ENCODE measurements around the gene MSL2.
"Not testable (repeated sequence)": the region's sequence is repeated elsewhere in the genome, so short reads cannot be mapped to it uniquely, and the experiment has no call there.

The MSL2 gene

DNA sequence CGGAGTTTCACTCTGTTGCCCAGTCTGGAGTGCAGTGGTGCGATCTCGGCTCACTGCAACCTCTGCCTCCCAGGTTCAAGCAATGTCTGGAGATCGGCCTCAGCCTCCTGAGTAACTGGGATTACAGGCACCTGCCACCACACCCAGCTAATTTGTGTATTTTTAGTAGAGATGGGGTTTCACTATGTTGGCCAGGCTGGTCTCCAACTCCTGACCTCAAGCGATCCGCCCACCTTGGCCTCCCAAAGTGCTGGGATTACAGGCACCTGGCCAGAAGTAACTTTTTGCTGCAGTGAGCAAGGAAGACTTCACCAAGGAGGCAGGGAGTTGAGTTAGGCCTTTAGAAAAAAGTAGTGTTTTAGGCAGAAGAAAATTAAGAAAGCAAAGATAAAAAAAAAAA, 3.9 kb downstream of the MSL2 start:
- 89 to 91% methylated on average over 4 to 5 of the region's 6 CpGs for WGBS, 2 experiments (ENCODE audit: insufficient coverage in 2 of 2)
- H3K9me3 ChIP-seq (ENCODE audit: control insufficient read depth, low read length); H3K4me1 ChIP-seq (ENCODE audit: control insufficient read depth, insufficient read depth, low read length, poor library complexity, severe bottlenecking); H3K27ac ChIP-seq (ENCODE audit: low read depth, low read length, severe bottlenecking): not testable (repeated sequence)
- Histone ChIP-seq H3K36me3 (ENCODE audit: control insufficient read depth, insufficient read depth, low read length) (peaks cover 16% of the 10 kb centered on the region), H3K4me3 (ENCODE audit: extremely low read depth, insufficient read depth, low read length, poor library complexity, severe bottlenecking) (peak overlapping the region; percentile 87)

DNA sequence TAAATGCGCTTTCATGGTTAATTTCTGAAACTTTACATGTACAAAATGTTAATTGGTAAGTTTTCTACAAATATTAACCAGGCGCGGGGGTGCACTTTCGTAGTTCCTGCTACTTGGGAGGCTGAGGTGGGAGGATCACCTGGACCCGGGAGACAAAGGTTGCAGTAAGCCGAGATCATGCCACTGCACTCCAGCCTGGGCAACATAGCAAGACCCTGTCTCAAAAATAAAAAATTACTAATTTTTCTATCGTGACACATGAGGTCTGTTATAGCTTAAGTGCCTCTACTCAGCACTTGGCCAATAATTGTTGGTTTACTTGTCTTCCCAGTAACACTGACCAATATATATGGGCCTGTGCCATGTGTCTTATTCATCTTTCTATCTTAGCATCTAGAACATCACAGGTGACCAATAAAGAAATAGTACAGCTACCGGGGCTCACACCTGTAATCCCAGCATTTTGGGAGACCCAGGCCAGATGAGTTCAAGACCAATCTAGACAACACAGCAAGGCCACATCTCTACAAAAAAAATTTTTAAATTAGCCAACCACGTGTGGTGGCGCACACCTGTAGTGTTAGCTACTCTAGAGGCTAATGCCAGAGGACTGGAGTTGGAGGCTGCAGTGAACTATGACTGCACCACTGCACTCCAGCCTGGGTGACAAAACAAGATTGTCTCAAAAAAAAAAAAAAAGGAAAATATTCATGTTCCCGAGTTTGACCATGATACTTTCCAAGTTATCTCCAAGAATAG, 6.1 kb downstream of the MSL2 start:
- 90 to 92% methylated on average over 3 to 8 of the region's 11 CpGs for WGBS, 2 experiments (ENCODE audit: insufficient coverage in 2 of 2)
- Histone ChIP-seq H3K36me3 (ENCODE audit: control insufficient read depth, insufficient read depth, low read length) (peaks cover 16% of the 10 kb centered on the region), H3K4me3 (ENCODE audit: extremely low read depth, insufficient read depth, low read length, poor library complexity, severe bottlenecking) (no peak overlapping the region), H3K27ac (ENCODE audit: low read depth, low read length, severe bottlenecking) (no peak overlapping the region), H3K4me1 (ENCODE audit: control insufficient read depth, insufficient read depth, low read length, poor library complexity, severe bottlenecking) (peaks cover 11% of the 10 kb centered on the region), H3K9me3 (ENCODE audit: control insufficient read depth, low read length) (no peaks in the 10 kb centered on the region)

DNA sequence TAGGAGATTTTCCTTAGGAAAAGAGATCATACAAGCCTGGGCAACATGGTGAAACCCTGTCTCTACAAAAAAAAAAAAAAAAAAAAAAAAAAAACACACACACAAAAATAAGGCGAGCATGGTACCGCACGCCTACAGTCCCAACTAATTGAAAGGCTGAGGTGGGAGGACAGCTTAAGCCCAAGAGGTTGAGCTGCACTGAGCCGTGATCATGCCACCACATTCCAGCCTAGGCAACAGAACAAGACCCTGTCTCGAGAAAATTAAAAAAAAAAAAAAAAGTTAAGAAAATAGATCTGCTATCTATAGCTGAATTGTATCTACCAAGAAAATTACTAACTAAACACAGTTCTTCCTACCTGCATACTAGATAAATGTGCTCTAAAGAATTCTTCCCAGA, 7.1 kb downstream of the MSL2 start:
- H3K36me3 ChIP-seq (ENCODE audit: control insufficient read depth, insufficient read depth, low read length), result peaks cover 12% of the 10 kb centered on the region
- H3K27ac ChIP-seq (ENCODE audit: low read depth, low read length, severe bottlenecking), result no peak overlapping the region
- no CpG with 5 or more reads among the region's 5 CpGs for WGBS, 2 experiments (ENCODE audit: insufficient coverage in 2 of 2)
- H3K4me3 ChIP-seq (ENCODE audit: extremely low read depth, insufficient read depth, low read length, poor library complexity, severe bottlenecking), result no peak overlapping the region
- H3K4me1 ChIP-seq (ENCODE audit: control insufficient read depth, insufficient read depth, low read length, poor library complexity, severe bottlenecking), result peaks cover 11% of the 10 kb centered on the region
- no peaks in the 10 kb centered on the region for H3K9me3 ChIP-seq (ENCODE audit: control insufficient read depth, low read length)

DNA sequence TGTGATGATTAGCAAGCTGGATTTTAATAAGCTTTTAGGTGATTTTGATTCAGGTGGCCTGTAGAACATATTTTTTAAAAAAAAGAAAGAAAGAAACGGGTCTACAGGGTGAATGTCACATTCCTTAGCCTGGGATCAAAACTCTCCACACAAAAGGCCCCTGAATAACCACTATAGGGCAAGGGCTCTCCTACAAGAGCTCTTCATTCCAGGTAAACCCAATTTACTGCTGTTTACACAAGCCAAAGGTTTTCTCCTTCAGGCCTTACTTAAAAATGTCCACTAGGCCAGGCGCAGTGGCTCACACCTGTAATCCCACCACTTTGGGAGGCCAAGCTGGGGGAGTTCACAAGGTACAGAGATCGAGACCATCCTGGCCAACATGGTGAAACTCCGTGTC, 8.3 kb downstream of the MSL2 start:
- no peak overlapping the region for H3K27ac ChIP-seq (ENCODE audit: low read depth, low read length, severe bottlenecking)
- peaks cover 12% of the 10 kb centered on the region for H3K36me3 ChIP-seq (ENCODE audit: control insufficient read depth, insufficient read depth, low read length)
- no peaks in the 10 kb centered on the region for H3K9me3 ChIP-seq (ENCODE audit: control insufficient read depth, low read length)
- peaks cover 11% of the 10 kb centered on the region for H3K4me1 ChIP-seq (ENCODE audit: control insufficient read depth, insufficient read depth, low read length, poor library complexity, severe bottlenecking)
- WGBS, 2 experiments (ENCODE audit: insufficient coverage in 2 of 2), result 79 to 89% methylated on average over 3 of the region's 4 CpGs
- H3K4me3 ChIP-seq (ENCODE audit: extremely low read depth, insufficient read depth, low read length, poor library complexity, severe bottlenecking), result no peak overlapping the region

DNA sequence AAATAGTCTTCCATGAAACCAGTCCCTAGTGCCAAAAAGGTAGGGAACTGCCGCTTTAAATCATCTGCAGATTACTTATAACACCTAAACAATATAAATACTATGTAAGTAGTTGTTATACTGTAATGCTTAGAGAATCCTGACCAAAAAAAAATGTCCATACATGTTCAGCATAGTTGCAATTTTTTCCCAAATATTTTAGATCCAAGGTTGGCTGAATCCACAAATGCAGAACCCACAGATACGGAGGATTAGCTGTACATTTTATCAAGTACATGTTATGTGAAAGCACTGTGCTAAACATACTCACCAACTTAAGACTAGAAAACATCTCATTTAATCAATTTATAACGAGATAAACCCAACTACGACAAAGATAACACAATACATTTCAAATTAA, 9.3 kb downstream of the MSL2 start:
- 88 to 100% methylated on average over 2 of the region's 4 CpGs for WGBS, 2 experiments (ENCODE audit: insufficient coverage in 2 of 2)
- H3K9me3 ChIP-seq (ENCODE audit: control insufficient read depth, low read length), result no peaks in the 10 kb centered on the region
- H3K27ac ChIP-seq (ENCODE audit: low read depth, low read length, severe bottlenecking), result no peak overlapping the region
- peaks cover 12% of the 10 kb centered on the region for H3K36me3 ChIP-seq (ENCODE audit: control insufficient read depth, insufficient read depth, low read length)
- no peak overlapping the region for H3K4me3 ChIP-seq (ENCODE audit: extremely low read depth, insufficient read depth, low read length, poor library complexity, severe bottlenecking)
- H3K4me1 ChIP-seq (ENCODE audit: control insufficient read depth, insufficient read depth, low read length, poor library complexity, severe bottlenecking), result peaks cover 11% of the 10 kb centered on the region

DNA sequence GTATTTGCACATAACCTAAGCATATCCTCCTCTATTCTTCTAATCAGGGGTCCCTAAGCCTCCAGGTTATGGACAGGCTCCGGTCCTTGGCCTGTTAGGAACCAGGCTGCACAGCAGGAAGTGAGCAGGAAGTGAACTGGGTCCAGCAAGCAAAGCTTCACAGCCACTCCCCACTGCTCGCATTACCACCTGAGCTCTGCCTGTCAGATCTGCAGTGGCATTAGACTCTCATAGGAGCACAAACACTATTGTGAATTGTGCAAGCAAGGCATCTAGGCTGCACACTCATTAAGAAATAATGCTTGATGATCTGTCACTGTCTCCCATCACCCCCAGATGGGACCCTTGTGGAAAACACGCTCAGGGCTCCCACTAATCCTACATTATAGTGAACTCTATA, 9.8 kb downstream of the MSL2 start:
- no peak overlapping the region for H3K27ac ChIP-seq (ENCODE audit: low read depth, low read length, severe bottlenecking)

DNA sequence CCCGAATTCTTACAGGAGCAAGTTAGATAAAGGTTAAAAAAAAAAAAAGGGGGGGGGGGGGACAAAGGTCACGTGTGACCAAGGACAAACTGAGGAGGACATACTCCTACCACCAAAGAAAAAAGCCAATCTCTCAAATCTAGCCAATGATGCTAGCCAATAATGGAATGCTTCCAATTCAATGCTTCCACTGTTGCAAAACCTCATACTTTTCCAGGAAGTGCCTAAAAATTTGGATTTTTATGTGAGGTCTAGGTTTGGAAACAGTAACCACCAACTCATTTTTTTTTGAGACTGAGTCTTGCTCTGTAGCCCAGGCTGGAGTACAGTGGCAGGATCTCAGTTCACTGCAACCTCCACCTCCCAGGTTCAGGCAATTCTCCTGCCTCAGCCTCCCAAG, 11.4 kb downstream of the MSL2 start:
- H3K9me3 ChIP-seq (ENCODE audit: control insufficient read depth, low read length), result no peaks in the 10 kb centered on the region
- no peak overlapping the region for H3K27ac ChIP-seq (ENCODE audit: low read depth, low read length, severe bottlenecking)
- H3K36me3 ChIP-seq (ENCODE audit: control insufficient read depth, insufficient read depth, low read length), result no peaks in the 10 kb centered on the region
- WGBS, 2 experiments (ENCODE audit: insufficient coverage in 2 of 2), result no CpG with 5 or more reads among the region's 2 CpGs
- H3K4me1 ChIP-seq (ENCODE audit: control insufficient read depth, insufficient read depth, low read length, poor library complexity, severe bottlenecking), result peaks cover 11% of the 10 kb centered on the region
- H3K4me3 ChIP-seq (ENCODE audit: extremely low read depth, insufficient read depth, low read length, poor library complexity, severe bottlenecking), result no peak overlapping the region

More for the DNA sequence above, 9.8 kb downstream of the MSL2 start:
- no peaks in the 10 kb centered on the region for H3K9me3 ChIP-seq (ENCODE audit: control insufficient read depth, low read length)
- H3K4me3 ChIP-seq (ENCODE audit: extremely low read depth, insufficient read depth, low read length, poor library complexity, severe bottlenecking), result no peak overlapping the region
- H3K36me3 ChIP-seq (ENCODE audit: control insufficient read depth, insufficient read depth, low read length), result peaks cover 8% of the 10 kb centered on the region
- WGBS, 2 experiments (ENCODE audit: insufficient coverage in 2 of 2), result 78 to 89% methylated on average over 1 to 2 of the region's 3 CpGs
- peaks cover 11% of the 10 kb centered on the region for H3K4me1 ChIP-seq (ENCODE audit: control insufficient read depth, insufficient read depth, low read length, poor library complexity, severe bottlenecking)

DNA sequence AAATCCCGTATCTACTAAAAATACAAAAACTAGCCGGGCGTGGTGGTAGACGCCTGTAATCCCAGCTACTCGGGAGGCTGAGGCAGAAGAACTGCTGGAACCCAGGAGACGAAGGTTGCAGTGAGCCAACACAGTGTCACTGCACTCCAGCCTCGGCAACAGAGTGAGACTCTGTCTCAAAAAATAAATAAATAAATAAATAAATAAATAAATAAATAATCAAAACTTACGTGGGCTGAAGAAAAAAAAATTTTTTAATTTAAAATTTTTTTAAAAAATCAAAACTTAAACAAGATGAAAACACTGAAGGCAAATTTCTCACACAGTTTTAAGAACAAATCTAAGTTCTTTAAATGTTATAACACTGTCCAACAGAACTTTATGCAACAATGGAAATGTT, 14.4 kb downstream of the MSL2 start:
- 97 to 98% methylated on average over 5 to 6 of the region's 8 CpGs for WGBS, 2 experiments (ENCODE audit: insufficient coverage in 2 of 2)
- Histone ChIP-seq H3K27ac (ENCODE audit: low read depth, low read length, severe bottlenecking) (no peak overlapping the region), H3K9me3 (ENCODE audit: control insufficient read depth, low read length) (no peaks in the 10 kb centered on the region), H3K36me3 (ENCODE audit: control insufficient read depth, insufficient read depth, low read length) (no peaks in the 10 kb centered on the region), H3K4me1 (ENCODE audit: control insufficient read depth, insufficient read depth, low read length, poor library complexity, severe bottlenecking) (peaks cover 7% of the 10 kb centered on the region), H3K4me3 (ENCODE audit: extremely low read depth, insufficient read depth, low read length, poor library complexity, severe bottlenecking) (no peak overlapping the region)

DNA sequence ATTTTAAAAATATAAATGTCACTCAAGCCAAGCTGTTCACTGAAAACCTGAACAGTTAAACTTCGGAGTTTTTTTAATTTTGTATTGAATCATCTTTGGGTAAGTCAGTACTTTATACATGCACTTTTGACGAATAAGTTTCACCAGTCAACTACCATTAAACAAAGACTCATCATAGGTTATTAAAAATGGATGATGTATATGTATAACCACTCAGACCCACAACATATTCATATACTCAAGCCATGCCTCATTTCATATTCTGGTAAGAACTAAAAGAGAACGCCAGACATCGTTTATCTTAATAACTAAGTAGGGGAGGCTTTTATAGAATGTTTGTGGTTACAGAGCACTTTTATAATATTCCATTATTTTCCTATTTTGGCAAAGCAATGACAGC, 18.3 kb downstream of the MSL2 start:
- Histone ChIP-seq H3K27ac (ENCODE audit: low read depth, low read length, severe bottlenecking) (no peak overlapping the region), H3K4me3 (ENCODE audit: extremely low read depth, insufficient read depth, low read length, poor library complexity, severe bottlenecking) (no peak overlapping the region), H3K9me3 (ENCODE audit: control insufficient read depth, low read length) (no peaks in the 10 kb centered on the region), H3K36me3 (ENCODE audit: control insufficient read depth, insufficient read depth, low read length) (no peaks in the 10 kb centered on the region), H3K4me1 (ENCODE audit: control insufficient read depth, insufficient read depth, low read length, poor library complexity, severe bottlenecking) (no peaks in the 10 kb centered on the region)
- no CpG with 5 or more reads among the region's 4 CpGs for WGBS, 2 experiments (ENCODE audit: insufficient coverage in 2 of 2)

DNA sequence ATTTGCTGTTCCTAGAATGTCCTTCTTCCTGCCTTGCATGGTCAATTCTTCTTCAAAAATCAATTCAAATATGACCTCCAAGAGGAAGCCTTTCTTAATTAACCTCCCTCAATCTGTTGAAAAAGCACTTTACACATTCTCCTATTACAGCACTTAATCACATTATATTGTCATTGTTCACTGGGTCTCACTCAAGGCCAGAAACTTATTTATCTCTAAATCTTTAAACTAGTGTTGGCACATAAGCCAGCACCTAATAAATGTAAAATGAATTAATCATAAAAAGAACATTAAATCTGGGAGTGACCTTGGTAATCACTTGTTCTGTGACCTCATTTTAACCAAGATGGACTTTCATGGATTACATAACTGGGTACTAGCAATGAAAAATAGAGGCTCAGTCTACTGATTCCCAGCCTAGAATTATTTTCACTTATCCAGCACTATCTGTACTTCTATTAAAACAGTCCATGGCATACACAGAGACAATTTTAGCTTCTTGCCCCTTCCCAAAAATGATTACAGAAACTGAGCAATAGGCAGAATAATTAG, 22.1 kb downstream of the MSL2 start:
- no peaks in the 10 kb centered on the region for H3K4me1 ChIP-seq (ENCODE audit: control insufficient read depth, insufficient read depth, low read length, poor library complexity, severe bottlenecking)
- H3K36me3 ChIP-seq (ENCODE audit: control insufficient read depth, insufficient read depth, low read length), result no peaks in the 10 kb centered on the region
- no peaks in the 10 kb centered on the region for H3K9me3 ChIP-seq (ENCODE audit: control insufficient read depth, low read length)
- no peak overlapping the region for H3K4me3 ChIP-seq (ENCODE audit: extremely low read depth, insufficient read depth, low read length, poor library complexity, severe bottlenecking)
- no peak overlapping the region for H3K27ac ChIP-seq (ENCODE audit: low read depth, low read length, severe bottlenecking)

DNA sequence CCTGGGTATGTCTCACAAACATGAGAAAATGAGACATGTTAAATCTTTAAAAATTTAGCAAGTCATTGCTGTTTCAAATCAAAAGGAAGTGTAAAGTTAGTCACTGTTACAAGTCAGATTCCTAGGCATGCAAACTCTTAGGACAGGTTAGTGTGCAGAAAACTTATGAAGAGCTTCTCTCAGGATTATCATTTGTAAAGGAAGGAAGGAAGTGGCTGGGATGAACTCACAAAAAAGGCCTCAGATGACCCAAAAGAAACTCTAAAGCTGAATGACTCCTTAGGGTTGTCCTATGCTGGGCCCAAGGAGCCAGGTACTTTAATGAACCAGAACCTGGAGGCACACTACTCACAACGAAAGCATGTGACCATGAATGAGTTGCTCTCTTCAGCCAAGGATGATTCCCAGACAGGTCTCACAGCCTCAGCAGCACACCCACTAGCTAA, 25.0 kb downstream of the MSL2 start:
- Histone ChIP-seq H3K4me3 (ENCODE audit: extremely low read depth, insufficient read depth, low read length, poor library complexity, severe bottlenecking) (no peak overlapping the region), H3K27ac (ENCODE audit: low read depth, low read length, severe bottlenecking) (no peak overlapping the region), H3K9me3 (ENCODE audit: control insufficient read depth, low read length) (no peaks in the 10 kb centered on the region), H3K4me1 (ENCODE audit: control insufficient read depth, insufficient read depth, low read length, poor library complexity, severe bottlenecking) (no peaks in the 10 kb centered on the region), H3K36me3 (ENCODE audit: control insufficient read depth, insufficient read depth, low read length) (no peaks in the 10 kb centered on the region)
- WGBS, 2 experiments (ENCODE audit: insufficient coverage in 2 of 2), result 100% methylated on average over 1 of the region's 1 CpG; no CpG with 5 or more reads in 1 of the 2 experiments

Data from mesodermal cell (in vitro differentiated cells).